ENCODE results near the gene PRELID1. TPM values are rescaled to one million over a fixed set of nuclear protein-coding genes. Genes with fewer than 3 reads are reported as not detected.

PRELID1 gene
- total and polyA plus RNA-seq, 11 donors, result 30.3 to 160 (median 42.4) TPM

DNA sequence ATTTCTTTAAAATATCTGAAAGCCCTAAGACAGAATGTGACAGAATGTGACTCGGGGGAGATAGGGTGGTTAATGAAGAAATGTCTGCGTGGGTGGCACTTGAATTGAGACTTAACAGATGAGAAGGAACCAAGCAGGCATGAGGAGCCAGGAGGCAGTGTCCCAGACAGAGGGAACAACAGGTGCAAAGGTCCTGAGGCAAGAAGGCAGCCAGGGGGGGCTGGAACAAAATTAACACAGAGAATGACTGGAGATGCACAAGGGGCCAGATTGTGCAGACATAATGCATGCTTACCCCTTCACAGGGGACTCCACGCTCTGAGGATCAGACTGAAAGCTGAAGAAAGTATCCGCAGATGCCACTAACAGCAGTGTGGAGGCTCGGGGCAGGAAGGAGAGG lies 46.2 kb downstream of the PRELID1 start:
- 86 to 90% (median 88%) methylated on average over 5 of the region's 5 CpGs for WGBS, 4 donors
- H3K27me3 ChIP-seq, result no peaks in the 10 kb centered on the region
- H3K36me3 ChIP-seq, result peaks cover 0 to 48% (median 34%) of the 10 kb centered on the region in 9 donors
- DNase-seq, result no peak
- no peak for TF ChIP-seq CTCF (IDR thresholded peaks at IDR 0.05)
- TF ChIP-seq POLR2A (IDR thresholded peaks at IDR 0.05), result no peak
- H3K4me3 ChIP-seq, result peak overlapping the region in 5 of 12 donors; percentile 78 to 100 (median 92)
- ATAC-seq, result no peak
- H3K4me1 ChIP-seq, result peaks cover 9 to 57% (median 26%) of the 10 kb centered on the region in 12 donors
- intact Hi-C loops (cut with DNase I), result loop anchor here in 1 of 10 donors (2.0 kb wide), 1 partner anchor 37 kb away; no protein-coding TSS in a partner anchor
- H3K27ac ChIP-seq, result no peak overlapping the region
- no peaks in the 10 kb centered on the region for H3K9me3 ChIP-seq

- Histone ChIP-seq H3K4me1 (peaks cover 9 to 67% (median 26%) of the 10 kb centered on the region in 12 donors), H3K27me3 (no peaks in the 10 kb centered on the region), H3K36me3 (peaks cover 0 to 41% (median 28%) of the 10 kb centered on the region in 9 donors), H3K9me3 (no peaks in the 10 kb centered on the region), H3K4me3 (peak overlapping the region; percentile 60 to 100 (median 90)), H3K27ac (peak overlapping the region; percentile 81 to 99 (median 92))
- DNase-seq, result no peak
- intact Hi-C loops (cut with DNase I), result no loop called here
- TF ChIP-seq CTCF (IDR thresholded peaks at IDR 0.05), result no peak
- TF ChIP-seq POLR2A (IDR thresholded peaks at IDR 0.05), result no peak
- ATAC-seq, result peak in 2 of 4 donors; percentile 12 to 15
- 12 to 17% (median 13%) methylated on average over 15 to 19 of the region's 19 CpGs for WGBS, 4 donors
Observed at GRCh38 chr5:177350776-177351391, 47.3 kb downstream of the PRELID1 start.

DNA sequence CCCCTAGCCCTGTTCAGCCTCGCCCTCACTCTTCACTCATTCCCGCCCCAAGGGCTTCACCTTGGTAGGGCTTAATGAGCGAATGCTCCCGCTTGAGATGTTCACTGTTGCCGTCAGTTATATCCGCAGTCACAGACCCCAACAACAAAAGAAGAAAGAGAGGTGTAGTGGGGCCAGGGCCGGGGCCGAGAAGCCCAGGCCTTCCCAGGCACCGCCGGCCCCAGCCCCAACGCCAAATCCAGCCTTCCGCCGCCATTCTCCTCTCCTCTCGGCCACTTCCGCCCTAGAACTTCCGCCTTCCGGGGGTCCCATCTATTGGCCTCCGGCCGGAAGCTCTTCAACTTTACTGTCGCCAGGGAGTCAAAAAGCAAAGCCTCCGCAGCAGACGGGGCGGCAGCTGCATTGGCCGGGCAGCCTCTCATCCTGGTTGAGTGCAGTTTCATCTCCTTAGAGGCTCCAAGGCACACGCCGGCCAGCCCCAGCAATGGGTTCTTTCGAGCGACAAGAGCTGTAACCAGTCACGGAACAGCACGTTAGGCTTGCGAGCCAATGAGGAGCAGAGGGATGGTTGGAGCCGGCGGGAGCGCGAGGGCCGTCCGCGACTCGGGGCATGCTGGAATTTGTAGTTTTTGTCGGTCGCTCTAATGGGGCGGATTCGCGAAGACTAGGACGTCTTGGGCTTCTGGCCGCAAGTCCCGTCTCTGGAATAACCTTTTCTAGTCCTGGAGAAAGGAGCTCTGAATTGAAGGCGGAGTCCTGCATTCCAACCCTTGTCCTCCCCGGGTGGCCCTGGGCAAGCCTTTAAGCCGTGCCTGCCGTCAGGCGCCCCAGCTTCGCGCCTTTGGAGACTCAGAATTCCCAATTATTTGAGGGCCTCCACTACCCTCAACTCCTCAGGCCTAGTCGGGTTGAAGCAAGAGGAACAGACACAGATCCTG lies 48.1 kb downstream of the PRELID1 start, which contains the start of gene LMAN2:
LMAN2 (minus strand) TSS at position 277 of the 938 bp plus-strand sequence; CDS start at position 256, 21 bp downstream.
- Histone ChIP-seq H3K27ac (peak within 1 kb of the TSS; percentile 81 to 99 (median 92)), H3K9me3 (no peaks in the 10 kb centered on the region), H3K27me3 (no peaks in the 10 kb centered on the region), H3K4me3 (peak within 1 kb of the TSS; percentile 60 to 100 (median 90)), H3K36me3 (peaks cover 0 to 34% (median 25%) of the 10 kb centered on the region in 9 donors), H3K4me1 (peaks cover 9 to 71% (median 26%) of the 10 kb centered on the region in 12 donors)
- intact Hi-C loops (cut with DNase I), result no loop called here
- TF ChIP-seq POLR2A (IDR thresholded peaks at IDR 0.05), result peak in 1 of 2 donors; percentile 67
- no peak for TF ChIP-seq CTCF (IDR thresholded peaks at IDR 0.05)
- ATAC-seq (peak; percentile 97 to 99 (median 99)), DNase-seq (peak; percentile 93 to 96 (median 95))
- 4 to 7% (median 6%) methylated on average over 44 to 55 of the region's 55 CpGs for WGBS, 4 donors

DNA sequence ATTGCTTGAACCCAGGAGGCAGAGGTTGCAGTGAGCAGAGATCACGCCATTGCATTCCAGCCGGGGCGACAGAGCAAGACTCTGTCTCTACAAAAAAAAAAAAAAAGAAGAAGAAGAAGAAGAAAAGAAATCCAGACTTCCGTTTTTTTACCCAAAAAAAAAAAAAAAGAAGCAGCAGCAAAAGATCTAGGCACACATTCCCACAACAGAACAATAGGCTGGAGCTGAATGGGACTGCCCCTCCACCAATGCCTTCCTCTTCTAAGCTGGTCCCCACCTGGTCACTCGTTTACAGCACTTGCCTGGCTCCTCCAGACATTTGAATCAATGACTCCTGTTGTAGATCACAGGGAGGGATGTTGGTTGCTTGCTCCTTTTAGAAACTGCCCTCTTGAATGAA lies 49.5 kb downstream of the PRELID1 start:
- ATAC-seq, result no peak
- intact Hi-C loops (cut with DNase I), result no loop called here
- WGBS, 4 donors, result 75 to 82% (median 80%) methylated on average over 5 of the region's 5 CpGs

More for the DNA sequence above, 49.5 kb downstream of the PRELID1 start:
- Histone ChIP-seq H3K4me1 (peaks cover 9 to 71% (median 25%) of the 10 kb centered on the region in 12 donors), H3K27me3 (no peaks in the 10 kb centered on the region), H3K36me3 (peaks cover 0 to 19% (median 11%) of the 10 kb centered on the region in 9 donors), H3K9me3 (no peaks in the 10 kb centered on the region), H3K4me3 (no peak overlapping the region), H3K27ac (no peak overlapping the region)
- TF ChIP-seq CTCF (IDR thresholded peaks at IDR 0.05) (no peak), POLR2A (IDR thresholded peaks at IDR 0.05) (no peak)
- DNase-seq, result peak in 1 of 5 donors; percentile 14
